Stimulated activated CD8-positive, alpha-beta memory T cell treated with anti-CD3 and anti-CD28 coated beads, Interleukin-15, amount 100 ng/mL, for 4 hours (primary cell): Measurements from ENCODE around the gene SNED1.

Experiments used
- DNase-seq, 2 donors: peaks; one replicate each; pipeline ENCODE4 v3.0.0-alpha.2; 2020; ENCODE audit warnings: low read depth in 2 of 2

SNED1 gene

GRCh38 chr2:241048149-241048948 lies 49.9 kb downstream of the SNED1 start:
- no peak for DNase-seq

- no peak for DNase-seq
Observed at GRCh38 chr2:241048949-241049343, 50.5 kb downstream of the SNED1 start.

GRCh38 chr2:241049739-241050623 lies 51.6 kb downstream of the SNED1 start:
- no peak for DNase-seq

- DNase-seq: no peak
Observed at GRCh38 chr2:241050624-241051577, 52.5 kb downstream of the SNED1 start.

GRCh38 chr2:241051578-241052487 lies 53.4 kb downstream of the SNED1 start:
- no peak for DNase-seq

- no peak for DNase-seq
Observed at GRCh38 chr2:241052677-241053360, 54.4 kb downstream of the SNED1 start.

GRCh38 chr2:241053576-241054251 lies 55.3 kb downstream of the SNED1 start:
- no peak for DNase-seq

GRCh38 chr2:241061275-241061674 lies 62.9 kb downstream of the SNED1 start:
- no peak for DNase-seq

- no peak for DNase-seq
Observed at GRCh38 chr2:241062389-241063092, 64.1 kb downstream of the SNED1 start.

- no peak for DNase-seq
Observed at GRCh38 chr2:241063093-241063551, 64.7 kb downstream of the SNED1 start.

- no peak for DNase-seq
Observed at GRCh38 chr2:241063587-241063986, 65.2 kb downstream of the SNED1 start.

- no peak for DNase-seq
Observed at GRCh38 chr2:241064008-241064801, 65.8 kb downstream of the SNED1 start.

- no peak for DNase-seq
Observed at GRCh38 chr2:241064802-241065354, 66.5 kb downstream of the SNED1 start.

GRCh38 chr2:241065355-241065803 lies 67.0 kb downstream of the SNED1 start:
- no peak for DNase-seq

- no peak for DNase-seq
Observed at GRCh38 chr2:241066171-241066892, 67.9 kb downstream of the SNED1 start.

GRCh38 chr2:241066893-241067341 lies 68.5 kb downstream of the SNED1 start:
- DNase-seq: no peak
